ENCODE results near the gene PPARG.

- TF ChIP-seq YY1 (IDR thresholded peaks at IDR 0.05; ENCODE audit: insufficient read depth, insufficient read length) (no peak), SUZ12 (IDR thresholded peaks at IDR 0.05; ENCODE audit: extremely low read depth, insufficient read depth, insufficient read length) (no peak)
These were observed 80.7 kb downstream of the PPARG start for GRCh38 chr3:12369598-12369997.
